Stimulated activated naive CD4-positive, alpha-beta T cell (primary cell): ENCODE data around the gene KSR1.

Source experiments
- DNase-seq, 6 experiments: peaks; one replicate each; lab custom pipeline; 2025; lab: John Stamatoyannopoulos, UW

KSR1 gene

GRCh38 chr17:27590864-27591263 is 134.6 kb downstream of the KSR1 start:
- DNase-seq, result no peak

- no peak for DNase-seq
These were observed 135.7 kb downstream of the KSR1 start for GRCh38 chr17:27591986-27592385.

GRCh38 chr17:27593232-27593856 is 137.1 kb downstream of the KSR1 start:
- no peak for DNase-seq

DNA sequence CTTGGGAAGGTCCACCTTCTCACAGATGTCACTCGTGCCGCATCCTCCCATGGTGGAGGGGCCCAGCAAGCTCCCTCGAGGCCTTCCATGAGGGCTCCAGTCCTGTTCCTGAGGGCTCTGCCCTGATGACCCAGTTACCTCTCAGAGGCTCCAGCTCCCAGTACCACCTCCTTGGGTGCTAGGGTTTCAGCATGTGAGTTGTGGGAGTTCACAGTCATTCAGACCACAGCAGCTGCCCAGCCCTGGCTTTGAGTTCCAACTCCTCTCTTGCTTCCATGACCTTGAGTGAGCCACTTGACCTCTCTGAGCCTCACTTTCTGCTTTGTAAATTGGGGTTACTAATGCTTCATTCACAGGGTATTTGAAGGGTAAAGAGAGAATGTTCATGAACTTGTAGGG is 137.6 kb downstream of the KSR1 start:
- DNase-seq, result no peak

- DNase-seq, result no peak
These were observed 139.0 kb downstream of the KSR1 start for GRCh38 chr17:27595208-27595607.

GRCh38 chr17:27596096-27596495 is 139.8 kb downstream of the KSR1 start:
- no peak for DNase-seq

- DNase-seq, result no peak
These were observed 140.4 kb downstream of the KSR1 start for GRCh38 chr17:27596566-27597187.

DNA sequence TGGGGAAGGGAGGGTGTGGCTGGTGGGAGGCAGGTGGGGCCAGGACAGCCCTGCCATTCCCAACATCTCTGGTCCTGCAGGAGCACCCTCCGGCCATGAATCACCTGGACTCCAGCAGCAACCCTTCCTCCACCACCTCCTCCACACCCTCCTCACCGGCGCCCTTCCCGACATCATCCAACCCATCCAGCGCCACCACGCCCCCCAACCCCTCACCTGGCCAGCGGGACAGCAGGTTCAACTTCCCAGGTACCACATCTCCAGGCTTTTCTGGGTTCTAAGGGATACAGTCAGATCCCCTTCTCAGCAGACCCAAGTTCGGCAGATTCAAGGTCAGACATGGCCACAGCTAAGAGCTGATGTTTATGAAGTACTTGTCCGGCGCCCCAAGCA is 140.9 kb downstream of the KSR1 start:
- no peak for DNase-seq

- no peak for DNase-seq
These were observed 141.6 kb downstream of the KSR1 start for GRCh38 chr17:27597783-27598320.

DNA sequence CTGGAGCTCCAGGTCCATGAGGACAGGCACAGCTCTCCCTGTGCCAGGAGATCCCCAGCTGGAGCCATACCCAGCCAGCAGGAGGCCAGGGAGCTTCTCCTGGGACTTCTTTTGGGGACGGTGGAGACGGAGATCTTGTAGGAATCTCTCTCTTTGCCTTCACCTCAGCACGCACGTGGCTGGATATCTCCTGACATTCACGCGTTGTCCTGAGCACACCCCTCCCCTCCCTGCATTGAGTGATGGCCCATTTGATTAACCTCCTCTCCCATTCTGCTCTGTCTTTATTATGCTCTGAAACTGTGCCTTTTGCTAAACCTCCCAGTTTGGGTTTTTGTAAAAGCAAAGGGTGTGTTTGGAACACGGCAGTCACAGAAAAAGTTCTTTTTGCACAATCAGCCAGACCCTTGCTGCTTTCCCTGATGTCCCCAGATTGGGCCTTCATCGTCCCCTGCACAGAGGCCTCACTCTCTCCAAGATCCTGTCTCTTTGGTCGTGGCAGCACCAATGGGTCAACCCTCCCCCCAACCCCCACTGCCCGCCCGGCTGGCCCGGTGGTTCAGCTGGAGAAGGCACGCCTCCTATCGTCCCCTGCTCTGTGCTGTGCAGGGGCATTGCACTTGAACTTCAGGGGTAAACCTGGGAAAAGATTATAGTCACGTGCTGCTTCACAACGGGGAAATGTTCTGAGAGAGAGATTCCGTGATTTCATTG is 142.2 kb downstream of the KSR1 start:
- no peak for DNase-seq

DNA sequence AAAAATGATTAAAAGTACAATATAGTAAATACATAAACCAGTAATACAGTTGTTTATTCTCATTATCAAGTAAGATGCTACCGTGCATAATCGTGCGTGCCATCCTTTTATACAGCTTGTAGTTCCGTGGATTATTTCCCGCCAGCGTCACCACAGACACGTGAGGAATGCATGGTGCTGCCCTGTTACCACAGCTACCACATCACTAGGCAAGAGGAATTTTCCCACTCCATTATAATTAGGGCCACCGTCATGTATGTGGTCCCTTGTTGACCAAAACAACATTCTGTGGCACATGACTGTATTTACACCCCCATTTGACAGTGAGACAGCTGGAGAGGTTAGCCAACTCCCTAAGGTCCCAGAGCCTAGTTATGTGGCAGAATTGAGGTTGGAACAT is 144.2 kb downstream of the KSR1 start:
- DNase-seq, result no peak

DNA sequence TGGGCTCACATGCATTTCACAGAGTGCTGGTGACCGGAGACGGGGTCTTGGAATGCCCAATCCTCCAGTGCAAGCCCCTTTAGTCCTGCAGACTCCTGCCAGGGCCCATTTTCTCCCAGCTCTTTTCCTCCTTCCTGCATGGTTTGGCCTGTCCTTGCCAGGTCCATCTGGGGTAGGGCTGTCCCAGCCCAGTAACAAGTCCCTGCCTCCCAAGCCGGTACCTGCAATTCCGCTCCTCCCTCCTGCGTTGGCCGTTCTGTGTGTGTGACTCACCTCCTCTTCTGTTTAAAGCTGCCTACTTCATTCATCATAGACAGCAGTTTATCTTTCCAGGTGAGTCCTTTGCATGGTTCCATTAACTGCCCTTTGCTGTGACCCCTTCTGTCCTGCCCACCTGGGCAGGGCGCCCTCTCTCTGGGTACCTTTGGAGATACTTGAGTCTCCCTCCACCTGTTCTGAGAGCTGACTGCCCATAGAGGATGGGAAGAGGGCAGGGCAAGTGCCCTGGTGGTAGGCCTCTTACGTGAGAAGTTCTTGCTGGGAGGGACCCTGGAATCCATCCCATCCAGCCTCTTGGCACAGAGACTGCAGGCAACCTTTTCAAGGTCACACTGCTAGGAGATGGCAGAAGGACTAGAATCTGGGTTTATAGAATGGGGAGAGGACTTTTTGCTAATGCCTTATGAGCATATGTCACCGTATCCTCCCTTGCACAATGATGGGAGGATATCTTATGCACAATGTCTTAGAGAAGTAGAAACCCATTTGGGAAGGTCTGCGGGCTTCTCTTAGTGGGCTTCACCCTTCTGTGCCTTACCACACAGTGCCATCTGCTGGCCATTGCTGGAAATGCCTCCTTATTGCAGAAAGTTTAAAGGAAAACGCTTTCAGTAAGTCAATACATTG is 145.1 kb downstream of the KSR1 start:
- peak; percentile 38 to 81 (median 68) for DNase-seq

GRCh38 chr17:27601975-27602302 is 145.7 kb downstream of the KSR1 start:
- no peak for DNase-seq

DNA sequence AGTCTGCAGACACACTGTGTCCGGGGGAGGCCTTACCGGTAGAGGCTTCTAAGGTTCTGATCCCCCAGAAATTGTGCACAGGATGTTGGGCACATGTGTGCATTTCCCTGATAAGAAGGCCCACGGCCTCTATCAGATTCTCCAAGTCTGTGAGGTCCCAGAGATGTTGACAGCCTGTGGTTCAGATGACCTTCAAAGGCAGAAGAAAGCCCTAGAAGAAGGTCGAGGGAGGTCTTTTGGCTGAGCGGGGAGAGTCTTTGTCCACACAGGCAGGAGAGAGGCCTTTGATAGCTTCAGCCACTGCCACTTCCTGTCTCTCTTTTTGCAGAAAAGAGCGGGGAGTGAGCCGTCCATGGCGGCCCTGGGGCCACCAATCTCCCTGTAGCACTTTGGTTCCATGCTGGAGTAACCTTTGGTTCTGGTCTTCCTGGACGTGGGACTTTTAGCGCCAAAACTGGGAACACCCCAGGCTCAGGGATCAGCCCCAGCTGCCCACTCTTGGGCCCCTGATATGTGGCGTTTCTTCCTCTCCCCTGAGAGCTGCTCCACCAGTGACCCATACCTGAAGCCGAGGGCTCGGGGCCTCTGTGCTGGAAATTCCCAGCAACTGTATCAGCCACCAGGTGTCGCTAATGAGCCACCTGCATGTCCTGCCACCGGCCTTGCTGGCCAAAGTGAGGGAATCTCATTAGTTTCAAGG is 146.6 kb downstream of the KSR1 start:
- peak in 5 of 6 experiments; percentile 37 to 75 (median 59) for DNase-seq

DNA sequence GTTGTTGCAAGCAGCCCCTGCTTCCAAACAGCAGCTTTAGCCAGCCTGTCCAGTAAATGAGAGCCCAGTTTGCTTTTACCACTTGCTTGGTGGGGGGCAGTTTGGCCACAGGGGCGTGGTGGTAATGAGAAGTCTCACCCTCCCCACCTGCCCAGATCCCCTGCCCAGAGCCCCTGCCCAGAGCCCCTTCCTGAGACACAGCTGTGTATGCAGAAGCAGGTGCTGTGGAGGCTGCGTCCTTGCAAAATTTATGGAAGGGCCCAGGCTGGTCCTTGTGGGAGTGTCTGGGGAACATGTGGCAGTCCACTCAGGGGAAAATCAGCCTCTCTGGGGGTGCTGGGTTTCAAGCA is 147.1 kb downstream of the KSR1 start:
- DNase-seq, result no peak

GRCh38 chr17:27603880-27604794 is 147.9 kb downstream of the KSR1 start:
- no peak for DNase-seq

DNA sequence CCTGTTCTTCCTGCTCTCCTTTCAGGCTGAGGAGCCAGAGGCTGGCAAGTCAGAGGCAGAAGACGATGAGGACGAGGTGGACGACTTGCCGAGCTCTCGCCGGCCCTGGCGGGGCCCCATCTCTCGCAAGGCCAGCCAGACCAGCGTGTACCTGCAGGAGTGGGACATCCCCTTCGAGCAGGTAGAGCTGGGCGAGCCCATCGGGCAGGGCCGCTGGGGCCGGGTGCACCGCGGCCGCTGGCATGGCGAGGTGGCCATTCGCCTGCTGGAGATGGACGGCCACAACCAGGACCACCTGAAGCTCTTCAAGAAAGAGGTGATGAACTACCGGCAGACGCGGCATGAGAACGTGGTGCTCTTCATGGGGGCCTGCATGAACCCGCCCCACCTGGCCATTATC is 149.2 kb downstream of the KSR1 start:
- no peak for DNase-seq

GRCh38 chr17:27607521-27608091 is 151.4 kb downstream of the KSR1 start:
- no peak for DNase-seq

DNA sequence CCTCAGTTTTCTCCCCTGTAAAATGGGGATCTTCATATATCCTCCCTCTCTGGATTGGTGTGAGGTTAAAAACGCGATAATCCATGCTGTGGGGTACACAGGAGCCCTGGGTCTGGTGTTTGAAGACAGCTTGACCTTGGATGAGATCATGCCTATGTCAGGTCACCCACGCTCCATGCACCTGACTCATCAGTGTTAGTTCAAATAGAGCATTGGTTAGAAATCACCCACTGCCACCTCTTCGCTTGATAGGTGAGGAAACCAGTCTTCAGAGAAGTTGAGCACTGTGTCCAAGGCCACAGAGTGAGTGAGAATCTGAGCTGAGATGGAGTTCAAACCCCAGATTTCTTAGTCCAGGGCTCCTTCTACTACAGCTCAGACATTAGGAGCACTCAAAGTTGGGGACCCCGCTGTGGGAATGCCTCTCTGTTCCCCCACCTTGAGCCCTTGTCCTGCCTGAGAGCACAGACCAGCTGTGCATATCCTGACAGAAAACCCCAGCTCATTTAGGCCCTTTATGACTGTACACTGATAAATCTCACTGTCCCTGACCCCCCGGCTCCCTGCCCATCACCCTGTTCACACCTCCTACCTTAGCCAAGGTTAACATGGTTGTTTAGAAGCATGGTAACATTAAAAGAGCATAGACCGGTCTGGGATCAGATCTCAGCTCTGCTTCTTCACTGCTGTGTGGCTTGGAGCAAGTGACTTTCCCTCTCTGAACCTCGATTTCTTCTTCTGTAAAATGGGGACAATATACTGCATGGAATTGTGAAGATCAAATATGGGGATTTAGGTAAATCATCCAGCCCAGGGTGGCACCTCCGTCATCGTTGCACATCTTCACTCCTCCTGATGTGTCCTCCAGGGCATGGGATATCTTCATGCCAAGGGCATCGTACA is 152.3 kb downstream of the KSR1 start:
- no peak for DNase-seq
